Measurements from ENCODE around the gene SUGCT.
"Not testable (repeated sequence)": the region's sequence is repeated elsewhere in the genome, so short reads cannot be mapped to it uniquely, and the experiment has no call there.

Gene SUGCT

DNA sequence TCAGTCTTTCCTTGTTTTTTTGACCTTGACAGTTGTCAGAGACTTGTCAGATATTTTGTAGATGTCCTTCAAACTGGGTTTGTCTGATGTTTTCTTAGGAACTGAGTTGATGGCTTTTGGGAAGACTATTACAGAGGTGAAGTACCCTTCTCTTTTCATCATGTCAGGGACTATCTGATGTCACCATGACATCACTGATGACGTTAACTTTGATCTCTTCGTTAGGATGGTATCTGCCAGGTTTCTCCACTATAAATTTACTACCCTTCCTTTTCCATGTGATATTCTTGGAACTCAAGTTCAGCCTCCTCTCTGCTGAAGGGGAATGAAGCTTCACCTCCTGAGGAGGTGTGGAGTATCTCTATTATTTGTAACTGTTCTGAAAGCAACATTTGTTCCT is 78.5 kb downstream of the SUGCT start:
- H3K27me3 ChIP-seq (ENCODE audit: insufficient read depth, low read length, poor library complexity, severe bottlenecking): no peaks in the 10 kb centered on the region
- H3K9me2 ChIP-seq (replicated peaks; ENCODE audit: low read depth, low read length): no peaks in the 10 kb centered on the region
- H3K9ac ChIP-seq (ENCODE audit: low read depth, low read length, poor library complexity, severe bottlenecking): no peak overlapping the region
- no peak for TF ChIP-seq EZH2phosphoT487 (IDR thresholded peaks at IDR 0.05; ENCODE audit: borderline replicate concordance)
- TF ChIP-seq, protein P1, sequence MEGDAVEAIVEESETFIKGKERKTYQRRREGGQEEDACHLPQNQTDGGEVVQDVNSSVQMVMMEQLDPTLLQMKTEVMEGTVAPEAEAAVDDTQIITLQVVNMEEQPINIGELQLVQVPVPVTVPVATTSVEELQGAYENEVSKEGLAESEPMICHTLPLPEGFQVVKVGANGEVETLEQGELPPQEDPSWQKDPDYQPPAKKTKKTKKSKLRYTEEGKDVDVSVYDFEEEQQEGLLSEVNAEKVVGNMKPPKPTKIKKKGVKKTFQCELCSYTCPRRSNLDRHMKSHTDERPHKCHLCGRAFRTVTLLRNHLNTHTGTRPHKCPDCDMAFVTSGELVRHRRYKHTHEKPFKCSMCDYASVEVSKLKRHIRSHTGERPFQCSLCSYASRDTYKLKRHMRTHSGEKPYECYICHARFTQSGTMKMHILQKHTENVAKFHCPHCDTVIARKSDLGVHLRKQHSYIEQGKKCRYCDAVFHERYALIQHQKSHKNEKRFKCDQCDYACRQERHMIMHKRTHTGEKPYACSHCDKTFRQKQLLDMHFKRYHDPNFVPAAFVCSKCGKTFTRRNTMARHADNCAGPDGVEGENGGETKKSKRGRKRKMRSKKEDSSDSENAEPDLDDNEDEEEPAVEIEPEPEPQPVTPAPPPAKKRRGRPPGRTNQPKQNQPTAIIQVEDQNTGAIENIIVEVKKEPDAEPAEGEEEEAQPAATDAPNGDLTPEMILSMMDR (conservative IDR thresholded peaks at IDR 0.05; ENCODE audit: low read length): no peak
- H3K4me2 ChIP-seq (ENCODE audit: low read depth, low read length, poor library complexity, severe bottlenecking): no peak overlapping the region
- H3K4me1 ChIP-seq (ENCODE audit: insufficient read depth, low read length, poor library complexity, severe bottlenecking): no peaks in the 10 kb centered on the region
- H2AFZ ChIP-seq (ENCODE audit: low read length): no peak overlapping the region
- no peaks in the 10 kb centered on the region for H3F3A ChIP-seq (ENCODE audit: low read depth)
- H3K79me2 ChIP-seq (ENCODE audit: insufficient read depth, low read length): no peaks in the 10 kb centered on the region
- H3K36me3 ChIP-seq (ENCODE audit: insufficient read depth, low read length): no peaks in the 10 kb centered on the region
- no peaks in the 10 kb centered on the region; the same call in 1 of the 2 replicates for H3K9me3 ChIP-seq (ENCODE audit: insufficient read depth, low read depth, low read length)
- no peaks in the 10 kb centered on the region for H4K20me1 ChIP-seq (ENCODE audit: insufficient read depth, low read length, poor library complexity, severe bottlenecking)
- H3K4me3 ChIP-seq (ENCODE audit: low read length, poor library complexity, severe bottlenecking): no peak overlapping the region

DNA sequence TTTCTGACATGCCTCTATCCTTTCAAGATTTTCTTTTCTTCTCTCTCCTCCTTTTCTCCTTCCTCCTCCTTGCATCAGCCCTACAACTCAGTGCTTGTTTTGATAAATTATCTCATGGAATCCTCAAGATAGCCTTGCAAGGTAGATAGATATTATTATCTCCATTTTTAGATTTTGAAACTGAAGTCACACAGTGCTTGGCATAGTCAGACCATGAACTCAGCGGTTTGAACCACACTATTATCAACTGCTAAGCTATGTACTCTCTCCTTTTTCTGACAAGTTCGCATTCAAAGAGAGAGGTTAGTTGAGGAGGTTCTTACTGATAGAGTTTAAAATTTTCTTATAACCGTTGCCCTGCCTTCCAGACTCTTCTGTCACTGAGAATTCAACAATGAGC is 79.1 kb downstream of the SUGCT start:
- no peaks in the 10 kb centered on the region for H3F3A ChIP-seq (ENCODE audit: low read depth)
- H3K9ac ChIP-seq (ENCODE audit: low read depth, low read length, poor library complexity, severe bottlenecking): no peak overlapping the region
- no peaks in the 10 kb centered on the region; the same call in 1 of the 2 replicates for H3K9me3 ChIP-seq (ENCODE audit: insufficient read depth, low read depth, low read length)
- H3K9me2 ChIP-seq (replicated peaks; ENCODE audit: low read depth, low read length): no peaks in the 10 kb centered on the region
- H3K79me2 ChIP-seq (ENCODE audit: insufficient read depth, low read length): no peaks in the 10 kb centered on the region
- H3K4me3 ChIP-seq (ENCODE audit: low read length, poor library complexity, severe bottlenecking): no peak overlapping the region
- no peaks in the 10 kb centered on the region for H3K4me1 ChIP-seq (ENCODE audit: insufficient read depth, low read length, poor library complexity, severe bottlenecking)
- no peaks in the 10 kb centered on the region for H3K27me3 ChIP-seq (ENCODE audit: insufficient read depth, low read length, poor library complexity, severe bottlenecking)
- H2AFZ ChIP-seq (ENCODE audit: low read length): no peak overlapping the region
- H3K36me3 ChIP-seq (ENCODE audit: insufficient read depth, low read length): no peaks in the 10 kb centered on the region
- H4K20me1 ChIP-seq (ENCODE audit: insufficient read depth, low read length, poor library complexity, severe bottlenecking): no peaks in the 10 kb centered on the region
- H3K4me2 ChIP-seq (ENCODE audit: low read depth, low read length, poor library complexity, severe bottlenecking): no peak overlapping the region
- TF ChIP-seq EZH2phosphoT487 (IDR thresholded peaks at IDR 0.05; ENCODE audit: borderline replicate concordance): no peak
- TF ChIP-seq, protein P1 (conservative IDR thresholded peaks at IDR 0.05; ENCODE audit: low read length): no peak

- not testable (repeated sequence) for H3K36me3 ChIP-seq (ENCODE audit: insufficient read depth, low read length); H3K9ac ChIP-seq (ENCODE audit: low read depth, low read length, poor library complexity, severe bottlenecking); H3K9me2 ChIP-seq (replicated peaks; ENCODE audit: low read depth, low read length); H4K20me1 ChIP-seq (ENCODE audit: insufficient read depth, low read length, poor library complexity, severe bottlenecking); H3K4me3 ChIP-seq (ENCODE audit: low read length, poor library complexity, severe bottlenecking); H3K4me1 ChIP-seq (ENCODE audit: insufficient read depth, low read length, poor library complexity, severe bottlenecking); H3K9me3 ChIP-seq (ENCODE audit: insufficient read depth, low read depth, low read length); H3K4me2 ChIP-seq (ENCODE audit: low read depth, low read length, poor library complexity, severe bottlenecking); H2AFZ ChIP-seq (ENCODE audit: low read length); H3F3A ChIP-seq (ENCODE audit: low read depth); H3K79me2 ChIP-seq (ENCODE audit: insufficient read depth, low read length); H3K27me3 ChIP-seq (ENCODE audit: insufficient read depth, low read length, poor library complexity, severe bottlenecking)
Measured at GRCh38 chr7:40218612-40219011, 83.8 kb downstream of the SUGCT start.

GRCh38 chr7:40219917-40220316 is 85.1 kb downstream of the SUGCT start:
- no peaks in the 10 kb centered on the region for H3K4me1 ChIP-seq (ENCODE audit: insufficient read depth, low read length, poor library complexity, severe bottlenecking)
- no peak overlapping the region for H3K4me3 ChIP-seq (ENCODE audit: low read length, poor library complexity, severe bottlenecking)
- H3F3A ChIP-seq (ENCODE audit: low read depth): no peaks in the 10 kb centered on the region
- H3K36me3 ChIP-seq (ENCODE audit: insufficient read depth, low read length): no peaks in the 10 kb centered on the region
- H3K9me3 ChIP-seq (ENCODE audit: insufficient read depth, low read depth, low read length): no peaks in the 10 kb centered on the region; the same call in 1 of the 2 replicates
- no peak for TF ChIP-seq EZH2phosphoT487 (IDR thresholded peaks at IDR 0.05; ENCODE audit: borderline replicate concordance)
- TF ChIP-seq, protein P1 (conservative IDR thresholded peaks at IDR 0.05; ENCODE audit: low read length): no peak
- H3K9me2 ChIP-seq (replicated peaks; ENCODE audit: low read depth, low read length): no peaks in the 10 kb centered on the region
- no peaks in the 10 kb centered on the region for H3K79me2 ChIP-seq (ENCODE audit: insufficient read depth, low read length)
- H2AFZ ChIP-seq (ENCODE audit: low read length): no peak overlapping the region
- no peaks in the 10 kb centered on the region for H4K20me1 ChIP-seq (ENCODE audit: insufficient read depth, low read length, poor library complexity, severe bottlenecking)
- no peaks in the 10 kb centered on the region for H3K27me3 ChIP-seq (ENCODE audit: insufficient read depth, low read length, poor library complexity, severe bottlenecking)
- H3K4me2 ChIP-seq (ENCODE audit: low read depth, low read length, poor library complexity, severe bottlenecking): no peak overlapping the region
- no peak overlapping the region for H3K9ac ChIP-seq (ENCODE audit: low read depth, low read length, poor library complexity, severe bottlenecking)
